NCI-H82 (cell line): ENCODE measurements around the gene LIN37.
"Not testable (repeated sequence)": the region's sequence is repeated elsewhere in the genome, so short reads cannot be mapped to it uniquely, and the experiment has no call there.

ENCODE experiments used
- DNase-seq: peaks from one replicate; lab custom pipeline; 2025; lab: John Stamatoyannopoulos, UW

LIN37 gene

DNA sequence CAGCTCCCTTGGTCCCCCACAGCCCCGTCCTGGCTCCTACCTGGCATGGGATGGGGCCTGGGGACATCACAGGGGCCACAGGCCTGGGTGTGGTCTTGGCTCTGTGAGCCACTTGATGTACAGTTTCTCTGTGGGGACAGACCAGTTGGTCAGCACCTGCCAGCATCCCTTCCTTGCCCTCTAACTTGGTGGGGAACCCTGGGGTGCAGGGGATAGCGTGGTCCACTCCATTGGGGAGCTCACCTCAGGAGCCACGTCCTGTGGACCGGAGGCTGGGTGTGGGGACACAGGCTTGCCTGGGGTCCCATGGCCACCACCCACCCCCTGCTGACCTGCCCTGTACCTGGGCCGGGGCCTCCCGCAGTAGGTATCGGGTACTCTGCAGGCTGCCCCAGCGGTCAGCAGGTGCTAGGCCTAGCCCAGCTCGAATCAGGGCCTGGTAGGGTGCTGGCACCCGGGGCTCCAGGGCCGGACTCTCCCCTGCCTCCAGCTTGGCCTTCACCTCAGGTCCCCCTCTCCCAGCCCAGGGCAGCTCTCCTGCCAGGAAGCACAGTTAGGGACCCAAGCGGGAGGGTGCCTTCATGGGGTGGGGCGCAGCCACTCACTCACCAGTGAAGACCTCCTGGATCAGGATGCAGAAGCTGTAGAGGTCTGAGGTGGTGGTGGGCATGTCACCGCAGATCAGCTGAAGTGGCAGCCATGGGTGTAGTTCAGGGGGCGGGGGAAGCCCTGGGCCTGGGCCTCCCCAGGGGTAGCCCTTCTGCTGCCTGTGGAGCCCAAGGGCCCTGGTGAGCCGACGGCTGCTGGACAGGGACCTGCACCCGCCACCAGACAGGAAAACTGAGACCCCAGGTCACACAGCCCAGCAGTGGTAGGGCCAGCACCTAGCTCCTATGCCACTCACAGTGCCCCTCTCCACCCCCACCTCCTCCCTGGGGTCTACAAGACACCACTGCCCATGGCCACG, 41.9 kb downstream of the LIN37 start:
- DNase-seq, result no peak

DNA sequence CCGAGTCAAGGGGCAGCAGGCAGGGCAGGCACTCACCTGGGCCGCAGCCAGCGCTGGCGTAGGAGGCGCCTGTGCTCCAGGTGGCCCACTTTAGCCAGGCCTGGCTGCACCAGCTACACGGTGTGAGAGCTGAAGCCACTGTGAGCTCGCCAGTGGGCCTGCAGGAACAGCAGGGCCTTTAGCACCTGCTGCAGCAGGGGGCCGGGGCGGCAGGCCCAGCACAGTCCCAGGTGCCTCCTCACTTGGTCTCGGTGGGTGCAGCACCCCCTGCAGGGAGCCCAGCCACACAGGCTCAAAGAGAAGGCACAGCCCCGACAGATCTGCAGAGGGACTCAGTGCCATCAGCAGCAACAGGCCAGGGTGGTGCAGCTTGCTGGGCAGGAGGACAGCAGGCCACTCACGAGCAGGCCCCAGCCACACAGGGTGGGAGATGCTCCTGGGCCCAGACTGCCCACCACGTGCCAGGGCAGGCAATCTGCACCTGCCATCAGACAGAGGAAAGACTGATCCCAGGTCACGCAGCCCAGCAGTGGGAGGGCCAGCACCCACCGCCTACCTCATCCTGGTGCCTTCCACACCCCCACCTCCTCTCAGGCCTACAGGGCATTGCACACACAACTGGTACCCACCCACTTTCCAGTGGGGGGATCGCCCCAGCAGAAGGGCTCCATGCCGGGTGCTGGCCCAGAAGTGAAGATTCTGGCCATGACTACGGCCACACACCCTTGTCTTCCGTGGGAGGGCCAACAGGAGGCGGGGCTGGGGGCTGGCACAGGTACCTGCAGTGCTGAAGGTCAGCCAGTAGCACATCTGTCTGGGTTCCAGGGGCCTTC, 42.8 kb downstream of the LIN37 start:
- peak; percentile 39 for DNase-seq

DNA sequence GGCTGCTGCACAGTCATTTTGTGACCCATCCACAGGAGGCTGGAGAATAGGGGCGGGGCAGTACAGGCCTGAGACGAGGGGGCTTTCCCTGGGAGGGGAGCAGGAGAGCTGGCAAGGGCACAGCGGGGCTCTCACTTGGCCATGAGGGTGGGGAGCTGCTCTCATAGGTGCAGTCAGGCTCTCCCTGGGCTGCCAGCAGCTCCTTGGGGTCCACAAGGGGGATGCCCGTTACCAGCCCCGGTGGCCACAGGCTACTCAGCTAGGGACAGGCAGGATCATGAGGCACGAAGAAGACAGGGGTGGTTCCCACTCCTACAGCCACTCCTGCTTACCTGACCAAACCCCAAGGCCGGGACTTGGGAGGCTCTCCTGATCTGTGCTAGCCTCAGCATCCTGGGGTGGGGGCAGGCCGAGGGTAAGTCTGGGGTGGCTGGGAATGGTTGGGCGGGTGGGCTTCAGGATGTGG, 43.5 kb downstream of the LIN37 start:
- no peak for DNase-seq

DNA sequence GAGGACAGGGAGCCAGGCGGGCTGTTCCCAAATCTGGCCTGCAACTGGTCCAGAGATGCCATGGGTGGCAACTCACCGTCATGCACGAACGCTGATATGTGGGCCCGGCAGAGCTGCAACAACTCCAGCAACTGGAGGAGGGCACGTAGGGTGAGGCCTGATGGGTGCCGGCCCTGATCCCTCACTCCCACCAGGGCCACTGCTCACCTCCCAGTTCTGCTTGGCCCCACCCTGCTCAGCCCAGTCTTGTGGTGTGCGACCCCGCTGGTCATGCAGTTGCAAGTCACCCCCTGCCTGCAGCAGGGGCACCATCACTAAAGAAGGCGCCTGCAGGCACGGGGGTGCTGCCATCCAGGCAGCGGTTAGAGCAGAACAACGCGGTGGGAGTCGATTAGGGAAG, 43.9 kb downstream of the LIN37 start:
- no peak for DNase-seq

DNA sequence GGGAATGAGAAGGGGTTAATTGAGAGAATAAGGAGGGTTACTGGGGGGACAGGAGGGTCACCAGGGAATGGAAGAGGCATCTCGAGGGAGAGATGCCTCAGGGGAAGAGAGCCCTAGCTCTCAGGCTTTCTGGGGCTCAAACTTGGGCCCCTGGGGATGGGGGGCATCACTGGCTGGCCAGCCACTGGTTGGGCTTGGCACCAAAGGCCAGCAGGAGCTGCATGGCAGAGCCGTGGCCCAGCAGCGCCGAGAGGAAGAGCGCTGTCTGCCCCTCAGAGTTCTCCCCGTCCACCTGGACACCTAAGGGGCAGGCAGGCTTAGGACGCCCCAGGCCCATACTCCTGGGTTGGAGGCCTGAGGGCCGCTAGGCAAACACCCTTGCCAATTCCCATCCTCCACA, 44.5 kb downstream of the LIN37 start:
- DNase-seq, result no peak

DNA sequence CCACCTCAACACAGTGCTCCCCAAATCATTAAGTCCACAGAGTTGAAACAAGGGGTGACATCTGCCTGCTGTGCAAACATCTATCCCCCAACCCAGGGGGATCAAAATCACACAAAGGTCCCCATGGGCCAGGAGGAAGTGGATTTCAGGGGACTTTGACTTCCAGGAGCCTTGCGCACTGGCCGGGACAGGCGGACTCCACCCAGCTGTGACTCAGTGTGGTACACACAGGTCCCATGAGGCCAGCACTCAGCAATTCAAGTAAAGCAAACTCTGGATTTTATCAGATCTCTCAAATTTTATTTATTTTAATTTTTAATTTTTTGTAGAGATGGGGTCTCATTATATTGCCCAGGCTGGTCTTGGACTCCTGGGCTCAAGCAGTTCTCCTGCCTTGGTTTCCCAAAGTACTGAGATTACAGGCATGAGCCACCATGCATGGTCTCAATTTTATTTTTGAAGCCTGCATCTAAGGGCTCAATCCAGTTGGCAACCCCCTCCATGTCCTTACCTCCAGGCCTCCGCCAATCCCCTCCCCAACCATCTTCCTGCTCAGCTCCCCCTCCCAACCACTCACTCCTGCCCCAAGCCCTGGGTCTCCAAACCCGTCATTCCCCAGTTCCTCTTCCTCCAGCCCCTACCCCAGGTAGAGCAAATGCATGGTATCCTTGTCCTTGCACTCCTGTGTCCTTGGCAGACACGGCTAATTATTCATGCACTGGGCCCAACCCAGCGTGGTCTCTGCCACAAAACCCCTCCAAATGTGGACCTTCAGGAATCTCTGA, 45.2 kb downstream of the LIN37 start:
- DNase-seq, result no peak

DNA sequence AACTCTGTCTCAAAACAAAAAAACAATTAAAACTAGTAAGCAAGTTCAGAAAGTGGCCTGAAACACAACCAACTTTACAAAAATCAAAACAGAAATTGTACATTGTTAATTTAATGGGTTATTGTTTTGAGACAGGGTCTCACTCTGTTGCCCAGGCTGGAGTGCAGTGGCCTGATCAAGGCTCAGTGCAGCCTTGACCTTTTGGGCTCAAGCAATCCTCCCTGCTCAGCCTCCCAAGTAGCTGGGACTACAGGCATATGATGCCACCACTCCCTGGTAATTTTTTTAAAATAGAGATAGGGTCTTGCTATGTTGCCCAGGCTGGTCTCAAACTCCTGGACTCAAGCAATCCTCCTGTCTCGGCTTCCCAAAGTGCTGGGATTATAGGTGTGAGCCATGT, 47.2 kb downstream of the LIN37 start:
- DNase-seq, result not testable (repeated sequence)

DNA sequence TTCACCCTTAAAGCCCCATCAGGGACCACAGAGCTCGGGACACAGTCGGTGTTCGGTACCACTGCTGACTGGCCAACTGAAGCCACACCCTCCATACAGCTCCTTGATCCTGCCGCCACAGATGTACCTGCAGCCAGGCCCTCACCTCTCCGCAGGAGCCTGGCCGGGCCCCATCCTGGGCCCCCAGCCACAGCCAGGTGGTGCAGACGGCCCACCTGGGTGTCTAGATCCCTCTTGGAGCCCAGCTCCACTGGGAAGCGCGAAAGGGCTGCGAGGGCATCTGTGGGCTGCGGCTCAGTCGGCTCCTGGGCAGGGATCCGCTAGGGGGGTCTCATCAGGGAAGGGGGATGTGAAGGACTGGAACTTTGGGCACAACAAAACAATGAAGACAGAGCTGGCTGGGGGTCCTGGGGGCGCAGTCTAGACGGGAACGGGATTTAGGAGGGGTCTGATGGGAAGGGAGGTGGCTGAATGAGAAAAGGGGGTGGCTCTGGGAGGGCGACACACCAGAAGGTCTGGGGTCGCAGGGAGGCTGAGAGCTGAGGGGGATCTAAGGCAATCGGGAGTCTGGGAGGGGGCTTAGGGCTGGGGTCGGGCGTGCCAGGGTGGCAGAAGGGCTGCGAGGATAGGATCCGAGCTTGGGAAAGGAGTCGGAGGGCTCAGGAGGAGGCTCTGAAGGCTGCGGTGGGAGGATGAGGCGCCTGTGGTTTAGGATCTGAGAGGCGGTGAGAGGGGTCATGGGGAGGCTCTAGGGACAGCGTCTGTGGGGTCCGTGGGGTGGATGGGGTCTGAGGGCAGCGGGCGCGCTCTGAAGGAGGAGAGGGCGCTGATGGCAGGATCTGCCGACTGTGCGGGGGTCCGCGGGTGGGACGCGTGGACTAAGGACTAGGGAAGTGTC, 48.5 kb downstream of the LIN37 start:
- no peak for DNase-seq

DNA sequence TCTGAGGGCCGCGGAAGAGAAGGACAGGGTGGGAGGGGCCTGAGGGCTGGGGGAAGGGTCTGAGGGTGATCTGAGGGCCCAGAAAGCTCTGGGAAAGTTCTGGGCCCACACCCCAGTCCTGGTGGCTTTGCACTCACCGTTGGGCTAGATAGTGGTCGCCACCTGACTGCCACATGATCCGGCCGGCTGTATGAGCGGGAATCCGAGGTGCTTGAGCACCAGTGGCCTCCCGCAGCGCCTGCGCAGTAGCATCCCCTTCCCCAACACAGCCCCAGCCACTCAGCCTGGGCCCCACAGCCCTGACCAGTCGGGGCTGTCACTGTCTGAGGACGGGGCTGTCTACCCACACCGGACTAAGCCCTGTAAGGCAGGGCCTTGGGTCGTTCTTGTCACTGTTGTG, 49.3 kb downstream of the LIN37 start:
- no peak for DNase-seq

DNA sequence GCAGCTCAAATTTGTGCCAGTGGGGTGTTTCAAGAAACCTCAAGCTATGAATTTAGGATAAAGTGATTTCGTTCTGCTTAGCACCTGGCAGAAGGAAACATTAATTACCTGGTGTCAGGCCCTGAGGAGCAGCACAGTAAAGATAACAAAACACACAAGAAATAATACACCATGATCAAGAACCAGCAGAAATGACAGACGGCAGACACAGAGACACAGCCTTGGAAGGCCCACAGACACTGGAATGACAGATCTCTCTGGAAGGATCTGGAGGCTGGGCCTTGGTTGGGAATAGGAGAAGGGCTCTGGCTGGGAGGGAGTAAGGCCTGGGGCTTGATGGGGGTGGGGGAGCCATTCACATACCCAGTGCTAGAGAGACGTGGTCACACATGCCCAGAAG, 53.5 kb downstream of the LIN37 start:
- DNase-seq, result no peak
